ENCODE measurements around the gene NXNL2. TPM values are rescaled to one million over a fixed set of nuclear protein-coding genes. Genes with fewer than 3 reads are reported as not detected.
A peak's percentile ranks its signal among the peaks of the same experiment; 100 is the strongest.

The NXNL2 gene
- total RNA-seq, 1 experiment from 2014 or later: 0.52 TPM

DNA sequence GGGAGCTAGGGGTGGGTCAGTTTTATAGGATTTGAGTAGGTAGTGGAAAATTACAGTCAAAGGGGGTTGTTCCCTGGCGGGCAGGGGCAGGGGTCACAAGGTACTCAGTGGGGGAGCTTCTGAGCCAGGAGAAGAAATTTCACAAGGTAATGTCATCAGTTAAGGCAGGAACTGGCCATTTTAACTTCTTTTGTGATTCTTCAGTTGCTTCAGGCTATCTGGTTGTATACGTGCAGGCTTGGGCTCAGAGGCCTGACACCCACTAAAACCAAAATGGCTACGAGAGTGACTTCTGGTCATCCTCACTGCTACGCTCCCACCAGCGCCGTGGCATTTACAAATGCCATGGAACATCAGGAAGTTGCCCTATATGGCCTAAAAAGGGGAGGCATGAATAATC, 20.7 kb upstream of the NXNL2 start:
- CTCF ChIA-PET: no interaction called here
- TF ChIP-seq, protein P1, sequence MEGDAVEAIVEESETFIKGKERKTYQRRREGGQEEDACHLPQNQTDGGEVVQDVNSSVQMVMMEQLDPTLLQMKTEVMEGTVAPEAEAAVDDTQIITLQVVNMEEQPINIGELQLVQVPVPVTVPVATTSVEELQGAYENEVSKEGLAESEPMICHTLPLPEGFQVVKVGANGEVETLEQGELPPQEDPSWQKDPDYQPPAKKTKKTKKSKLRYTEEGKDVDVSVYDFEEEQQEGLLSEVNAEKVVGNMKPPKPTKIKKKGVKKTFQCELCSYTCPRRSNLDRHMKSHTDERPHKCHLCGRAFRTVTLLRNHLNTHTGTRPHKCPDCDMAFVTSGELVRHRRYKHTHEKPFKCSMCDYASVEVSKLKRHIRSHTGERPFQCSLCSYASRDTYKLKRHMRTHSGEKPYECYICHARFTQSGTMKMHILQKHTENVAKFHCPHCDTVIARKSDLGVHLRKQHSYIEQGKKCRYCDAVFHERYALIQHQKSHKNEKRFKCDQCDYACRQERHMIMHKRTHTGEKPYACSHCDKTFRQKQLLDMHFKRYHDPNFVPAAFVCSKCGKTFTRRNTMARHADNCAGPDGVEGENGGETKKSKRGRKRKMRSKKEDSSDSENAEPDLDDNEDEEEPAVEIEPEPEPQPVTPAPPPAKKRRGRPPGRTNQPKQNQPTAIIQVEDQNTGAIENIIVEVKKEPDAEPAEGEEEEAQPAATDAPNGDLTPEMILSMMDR (IDR thresholded peaks at IDR 0.05; ENCODE audit: insufficient read depth in 1 of 2, low read depth in 1 of 2, low read length in 1 of 2, severe bottlenecking in 1 of 2, unreplicated experiment in 1 of 2): no peak
- intact Hi-C loops (cut with micrococcal nuclease; ENCODE audit: unreplicated experiment): no loop called here
- Mint-ChIP-seq H3K4me3 (ENCODE audit: unreplicated experiment) (peak overlapping the region; percentile 16), H3K9me3 (ENCODE audit: unreplicated experiment) (peaks cover 9% of the 10 kb centered on the region), H3K27me3 (ENCODE audit: insufficient read depth, unreplicated experiment) (no peaks in the 10 kb centered on the region), H3K4me1 (ENCODE audit: low read depth, unreplicated experiment) (peaks cover 22% of the 10 kb centered on the region), H3K27ac (ENCODE audit: unreplicated experiment) (no peak overlapping the region), H3K36me3 (ENCODE audit: insufficient read depth, unreplicated experiment) (peaks cover 5% of the 10 kb centered on the region)
- BruUV-seq (replicated peaks): no TSS peak
- no peaks in the 10 kb centered on the region for H3K36me3 ChIP-seq (ENCODE audit: control insufficient read depth, insufficient read depth, low read length)
- no peak for DNase-seq
- H3K27me3 ChIP-seq (replicated peaks; ENCODE audit: control insufficient read depth, insufficient read depth, low read length): no peaks in the 10 kb centered on the region
- H3K9me3 ChIP-seq: no peaks in the 10 kb centered on the region
- POLR2A ChIA-PET: no interaction called here
- H3K4me1 ChIP-seq: peaks cover 9% of the 10 kb centered on the region
- no peak overlapping the region for H3K4me3 ChIP-seq (ENCODE audit: low read depth, low read length)

DNA sequence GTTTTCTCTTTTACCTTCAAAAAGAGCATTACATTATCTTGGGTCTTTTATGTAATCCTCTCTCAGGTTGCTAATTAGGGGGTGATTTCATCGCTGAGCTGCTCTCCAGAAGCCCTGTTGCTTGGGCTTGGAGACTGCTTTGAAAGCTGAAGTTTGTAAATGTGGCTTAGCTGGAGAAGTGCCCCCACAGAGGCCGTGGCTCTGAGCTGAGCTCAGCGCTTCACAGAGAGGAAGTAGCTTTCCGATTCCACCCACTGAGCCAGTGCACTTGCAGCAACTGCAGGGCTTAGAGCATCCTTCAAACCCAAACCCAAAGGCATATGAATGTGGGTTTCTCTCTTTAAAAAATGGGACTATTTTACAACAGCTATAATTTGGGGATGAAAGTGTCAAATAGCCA, 13.7 kb upstream of the NXNL2 start:
- Mint-ChIP-seq H3K4me3 (ENCODE audit: unreplicated experiment) (no peak overlapping the region), H3K27ac (ENCODE audit: unreplicated experiment) (no peak overlapping the region)
- POLR2A ChIA-PET: no interaction called here

DNA sequence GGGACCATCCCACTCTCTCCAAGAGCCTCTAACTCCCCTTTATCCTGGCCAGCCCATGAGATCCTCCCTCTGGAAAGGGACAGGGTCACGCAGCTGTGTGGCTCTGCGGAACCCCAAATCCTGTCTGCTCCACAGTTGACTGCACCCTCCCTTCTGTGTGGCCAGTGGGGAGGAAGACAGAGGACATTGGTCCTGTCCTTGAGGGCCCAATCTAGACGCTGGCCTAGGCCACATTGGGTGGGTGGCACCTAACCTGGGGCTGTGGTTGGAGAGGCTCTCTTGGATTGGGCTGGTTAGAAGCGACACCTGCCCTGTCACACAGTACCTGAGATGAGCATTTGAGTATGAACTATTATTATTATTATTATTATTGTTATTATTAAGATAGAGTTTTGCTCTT, 12.6 kb upstream of the NXNL2 start:
- TF ChIP-seq, protein P1 (IDR thresholded peaks at IDR 0.05; ENCODE audit: insufficient read depth in 1 of 2, low read depth in 1 of 2, low read length in 1 of 2, severe bottlenecking in 1 of 2, unreplicated experiment in 1 of 2): no peak
- no peaks in the 10 kb centered on the region for H3K9me3 ChIP-seq
- intact Hi-C loops (cut with micrococcal nuclease; ENCODE audit: unreplicated experiment): no loop called here
- ChIA-PET CTCF (no interaction called here), POLR2A (no interaction called here)
- no peak overlapping the region for H3K4me3 ChIP-seq (ENCODE audit: low read depth, low read length)
- no peaks in the 10 kb centered on the region for H3K36me3 Mint-ChIP-seq (ENCODE audit: insufficient read depth, unreplicated experiment)
- H3K4me3 Mint-ChIP-seq (ENCODE audit: unreplicated experiment): no peak overlapping the region
- H3K36me3 ChIP-seq (ENCODE audit: control insufficient read depth, insufficient read depth, low read length): no peaks in the 10 kb centered on the region
- no peaks in the 10 kb centered on the region for H3K27me3 ChIP-seq (replicated peaks; ENCODE audit: control insufficient read depth, insufficient read depth, low read length)
- H3K27ac Mint-ChIP-seq (ENCODE audit: unreplicated experiment): no peak overlapping the region
- H3K27me3 Mint-ChIP-seq (ENCODE audit: insufficient read depth, unreplicated experiment): no peaks in the 10 kb centered on the region
- no peaks in the 10 kb centered on the region for H3K9me3 Mint-ChIP-seq (ENCODE audit: unreplicated experiment)
- H3K4me1 Mint-ChIP-seq (ENCODE audit: low read depth, unreplicated experiment): no peaks in the 10 kb centered on the region
- no peaks in the 10 kb centered on the region for H3K4me1 ChIP-seq
- BruUV-seq (replicated peaks): no TSS peak
- DNase-seq: no peak

More for the DNA sequence above, 13.7 kb upstream of the NXNL2 start:
- Mint-ChIP-seq H3K36me3 (ENCODE audit: insufficient read depth, unreplicated experiment) (no peaks in the 10 kb centered on the region), H3K9me3 (ENCODE audit: unreplicated experiment) (no peaks in the 10 kb centered on the region), H3K27me3 (ENCODE audit: insufficient read depth, unreplicated experiment) (no peaks in the 10 kb centered on the region), H3K4me1 (ENCODE audit: low read depth, unreplicated experiment) (no peaks in the 10 kb centered on the region)
- H3K4me3 ChIP-seq (ENCODE audit: low read depth, low read length): no peak overlapping the region
- H3K36me3 ChIP-seq (ENCODE audit: control insufficient read depth, insufficient read depth, low read length): no peaks in the 10 kb centered on the region
- no peak for DNase-seq
- no peaks in the 10 kb centered on the region for H3K27me3 ChIP-seq (replicated peaks; ENCODE audit: control insufficient read depth, insufficient read depth, low read length)
- H3K9me3 ChIP-seq: no peaks in the 10 kb centered on the region
- TF ChIP-seq, protein P1 (IDR thresholded peaks at IDR 0.05; ENCODE audit: insufficient read depth in 1 of 2, low read depth in 1 of 2, low read length in 1 of 2, severe bottlenecking in 1 of 2, unreplicated experiment in 1 of 2): no peak
- BruUV-seq (replicated peaks): no TSS peak
- CTCF ChIA-PET: no interaction called here
- intact Hi-C loops (cut with micrococcal nuclease; ENCODE audit: unreplicated experiment): no loop called here
- H3K4me1 ChIP-seq: no peaks in the 10 kb centered on the region
